SW480 (cell line): Measurements from ENCODE around the gene IRF2BP2.

ENCODE experiments used
- DNase-seq: peaks from one replicate; pipeline ENCODE4 v3.0.0-alpha.2; 2016; ENCODE audit warnings: low spot score

Gene IRF2BP2

DNA sequence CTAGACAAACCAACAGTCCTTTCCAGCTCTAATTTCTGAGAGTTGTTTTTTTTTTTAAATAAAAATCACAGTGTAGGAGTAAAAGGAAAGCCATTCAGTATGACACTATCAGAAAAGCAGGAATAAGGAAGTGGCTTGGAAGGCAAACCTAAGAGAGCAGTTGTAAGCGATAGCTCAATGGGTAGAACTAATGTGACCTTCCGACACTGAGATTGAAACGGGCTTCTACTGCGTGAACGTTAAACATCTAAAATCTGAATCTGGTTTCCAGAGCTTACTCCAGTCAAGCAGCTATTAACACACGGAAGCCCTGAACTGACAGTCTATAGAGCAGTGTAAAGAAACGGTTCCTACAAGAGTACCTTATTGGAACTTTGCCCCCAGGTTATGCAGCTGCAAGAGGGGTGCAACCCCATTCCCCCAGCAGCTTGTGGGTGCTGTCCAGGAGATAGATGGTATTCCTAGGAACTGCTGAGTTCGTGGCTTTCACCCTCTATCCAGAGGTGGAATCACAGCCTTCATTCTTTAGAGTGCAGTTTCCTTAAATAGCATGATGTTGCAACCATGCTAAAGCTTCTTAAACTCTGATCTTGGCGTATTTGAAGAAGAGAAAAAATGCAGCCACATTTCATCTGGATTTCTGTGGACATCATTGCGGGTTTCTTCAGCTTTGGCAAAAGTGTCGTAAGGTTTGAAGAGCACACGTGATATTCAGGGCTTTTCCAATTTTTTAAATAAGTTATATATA is 3.3 kb upstream of the IRF2BP2 start:
- peak; percentile 74 for DNase-seq

GRCh38 chr1:234612352-234613127 is 2.6 kb upstream of the IRF2BP2 start:
- peak; percentile 100 for DNase-seq

GRCh38 chr1:234611847-234612351 is 1.9 kb upstream of the IRF2BP2 start:
- peak; percentile 74 for DNase-seq

DNA sequence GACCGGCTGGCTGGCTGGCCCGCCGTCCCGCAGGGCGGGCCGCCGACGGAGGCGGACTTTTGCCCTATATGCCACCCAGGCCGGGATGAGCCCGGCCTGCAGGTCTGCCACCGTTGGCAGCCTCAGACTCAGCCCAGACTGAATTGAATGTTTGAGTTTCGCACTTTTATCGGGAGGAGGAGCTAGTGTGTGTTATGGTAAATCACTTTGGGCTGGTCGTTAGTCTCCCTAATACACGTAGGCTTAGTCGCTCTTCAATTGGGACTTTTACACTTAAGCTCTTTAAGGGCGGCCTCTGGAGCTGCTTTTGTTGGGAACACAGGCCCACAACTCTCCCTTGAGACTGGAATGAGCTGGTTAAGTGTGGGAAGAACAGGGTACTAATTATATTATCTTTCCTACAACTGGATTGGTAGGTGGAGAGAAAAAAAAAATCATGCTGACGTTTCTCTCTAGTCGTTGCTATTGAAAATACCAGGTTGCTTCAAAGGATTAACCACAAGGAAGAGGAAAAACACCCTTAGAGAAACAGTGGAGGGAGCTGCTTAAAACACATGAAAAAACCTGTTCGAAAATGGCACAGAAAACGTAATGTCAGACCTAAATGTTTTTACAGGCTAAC is 1.4 kb upstream of the IRF2BP2 start:
- peak; percentile 97 for DNase-seq

DNA sequence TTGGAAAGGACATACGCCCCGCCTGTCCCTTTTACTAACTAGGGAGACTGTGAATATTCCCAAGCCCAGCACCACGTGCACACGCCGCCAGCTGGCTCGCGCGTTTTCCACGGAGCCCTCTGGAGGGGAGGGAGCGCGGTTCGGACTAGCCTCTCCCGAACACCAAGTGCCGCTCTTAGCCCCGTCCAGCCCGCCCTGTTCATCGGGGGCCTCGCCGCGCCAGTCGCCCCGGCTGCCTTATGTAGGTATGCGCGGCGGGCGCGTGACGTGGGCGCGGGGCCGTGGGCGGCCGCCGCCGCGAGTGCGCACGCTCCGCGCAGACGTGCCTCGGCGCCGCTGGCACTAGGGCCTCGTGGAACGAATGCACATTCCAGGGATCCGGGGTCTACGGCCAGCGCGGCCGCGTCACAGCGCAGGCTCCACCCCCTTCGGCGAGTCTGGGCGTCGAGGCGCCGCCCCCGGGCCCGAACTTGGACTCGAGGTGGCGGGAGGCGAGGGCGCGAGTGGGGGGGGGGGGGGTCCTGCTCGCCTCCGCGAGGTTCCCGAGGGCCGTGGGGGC is 767 bp upstream of the IRF2BP2 start:
- DNase-seq, result peak; percentile 94

DNA sequence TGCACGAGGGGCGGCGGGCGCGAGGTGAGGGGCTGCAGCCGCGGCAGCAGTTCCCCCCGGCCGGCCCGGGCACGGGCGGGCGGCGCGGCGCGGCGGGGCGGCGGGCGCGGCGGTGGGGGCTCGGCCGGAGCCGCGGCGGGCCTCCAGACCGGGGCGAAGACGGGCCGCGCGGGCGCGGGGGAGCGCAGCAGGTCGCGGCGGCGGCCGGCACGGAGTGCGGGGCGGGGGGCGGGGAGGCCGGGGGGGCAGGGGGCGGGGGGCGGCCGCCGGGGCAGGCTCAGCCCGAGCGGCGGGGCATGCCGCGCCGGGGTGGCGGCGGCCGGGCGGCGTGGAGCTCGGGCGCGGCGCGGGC is 311 bp downstream of the IRF2BP2 start:
- no peak for DNase-seq

DNA sequence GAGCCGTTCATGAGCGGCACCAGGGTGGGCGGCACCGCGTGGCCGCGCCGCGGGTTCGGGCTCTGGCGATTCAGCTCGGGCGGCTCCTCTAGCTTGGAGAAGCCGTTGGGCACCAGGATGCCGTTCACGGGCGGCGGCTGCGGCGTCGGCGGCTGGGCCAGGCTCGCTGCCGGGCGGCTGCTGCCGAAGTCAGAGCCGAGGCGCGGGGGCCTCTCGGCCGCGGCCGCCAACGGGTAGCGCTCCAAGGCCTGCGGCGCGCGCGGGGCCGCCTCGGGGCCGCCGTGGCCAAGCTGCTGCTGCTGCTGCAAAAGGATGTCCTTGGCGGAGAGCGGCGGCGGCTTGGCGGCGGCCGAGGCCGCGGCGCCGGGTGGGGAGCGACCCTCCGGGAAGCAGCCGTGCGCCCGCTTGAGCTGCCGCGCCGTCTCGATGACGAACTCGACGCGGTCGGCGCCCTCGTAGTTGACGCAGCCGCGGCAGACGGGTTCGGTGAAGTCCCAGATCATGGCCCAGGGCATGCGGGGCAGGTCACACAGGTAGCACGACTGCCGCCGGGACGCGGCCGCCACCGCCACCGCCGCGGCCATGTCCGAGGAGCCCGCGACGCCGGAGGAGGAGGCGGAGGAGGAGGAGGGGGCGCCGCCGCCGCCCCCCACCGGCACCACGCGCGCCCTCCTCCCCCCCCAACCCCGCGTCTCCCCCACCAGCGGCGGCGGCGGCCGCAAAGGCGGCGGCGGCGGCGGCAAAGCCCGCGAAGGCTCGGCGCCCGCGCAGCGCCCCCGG is 877 bp downstream of the IRF2BP2 start:
- DNase-seq, result no peak

GRCh38 chr1:234608025-234608910 is 1.7 kb downstream of the IRF2BP2 start:
- DNase-seq, result peak; percentile 95

GRCh38 chr1:234607109-234608024 is 2.6 kb downstream of the IRF2BP2 start:
- peak; percentile 71 for DNase-seq

GRCh38 chr1:234606784-234607108 is 3.2 kb downstream of the IRF2BP2 start:
- no peak for DNase-seq

DNA sequence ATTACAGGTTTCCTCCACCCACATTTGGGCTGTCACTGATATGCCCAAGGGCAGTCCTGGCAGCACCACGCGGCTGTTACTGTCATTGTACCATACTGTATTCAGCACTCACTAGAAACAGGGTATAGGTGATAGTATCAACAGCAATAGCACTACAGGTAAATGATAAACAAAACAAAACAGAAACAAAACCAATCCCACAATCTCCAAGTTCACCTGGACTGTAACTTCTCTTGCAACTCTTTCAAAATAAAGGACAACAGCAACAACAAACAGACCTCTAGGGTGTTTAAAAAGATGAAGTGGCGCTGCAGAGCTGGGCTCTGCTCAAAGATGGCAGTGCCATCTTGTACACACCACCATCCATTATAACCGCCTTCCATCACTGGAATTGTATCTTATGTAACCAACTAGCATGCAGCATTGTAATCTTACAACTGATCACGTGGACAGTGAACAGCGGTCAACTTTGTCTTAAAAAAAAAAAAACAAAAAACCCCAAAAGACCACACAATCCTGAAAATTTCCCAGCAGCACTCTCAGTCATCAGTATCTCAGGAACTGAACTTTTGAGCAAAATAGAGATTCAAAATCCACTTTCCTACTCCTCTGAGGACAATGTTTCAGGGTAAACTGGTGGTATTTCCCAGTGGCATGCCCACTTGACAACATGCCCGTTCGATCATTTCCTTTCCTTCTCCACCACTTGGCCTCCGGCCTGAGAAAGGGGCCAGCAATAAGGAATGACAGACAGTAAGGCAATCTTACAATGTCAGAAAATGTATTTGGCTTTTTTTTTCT is 3.8 kb downstream of the IRF2BP2 start:
- peak; percentile 77 for DNase-seq

DNA sequence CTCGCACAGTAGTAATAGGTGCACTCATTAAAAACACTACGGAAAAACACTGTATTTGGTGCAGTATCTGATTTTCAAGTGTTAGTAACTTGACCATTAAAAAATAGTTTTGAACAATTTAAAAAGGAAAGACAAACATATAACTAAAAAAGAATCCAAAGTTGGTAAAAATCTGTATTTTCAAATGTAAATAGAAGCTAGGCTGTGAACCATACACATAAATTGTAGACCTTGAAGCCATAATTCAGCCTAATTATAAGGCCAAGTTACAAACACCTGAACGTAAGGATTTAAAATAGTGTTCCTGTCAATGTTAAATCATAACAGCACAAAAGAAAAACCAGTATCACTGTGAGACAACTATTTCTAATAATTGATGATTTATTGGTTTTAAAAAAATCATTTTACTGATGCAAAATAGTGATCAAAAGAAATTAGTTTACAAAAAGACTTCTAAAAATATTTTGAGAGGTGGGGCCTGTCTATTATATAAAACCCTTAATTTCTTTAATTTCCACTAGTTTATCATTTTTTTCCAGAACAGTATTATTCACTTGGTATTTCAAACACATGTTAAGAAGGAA is 4.5 kb downstream of the IRF2BP2 start:
- no peak for DNase-seq

DNA sequence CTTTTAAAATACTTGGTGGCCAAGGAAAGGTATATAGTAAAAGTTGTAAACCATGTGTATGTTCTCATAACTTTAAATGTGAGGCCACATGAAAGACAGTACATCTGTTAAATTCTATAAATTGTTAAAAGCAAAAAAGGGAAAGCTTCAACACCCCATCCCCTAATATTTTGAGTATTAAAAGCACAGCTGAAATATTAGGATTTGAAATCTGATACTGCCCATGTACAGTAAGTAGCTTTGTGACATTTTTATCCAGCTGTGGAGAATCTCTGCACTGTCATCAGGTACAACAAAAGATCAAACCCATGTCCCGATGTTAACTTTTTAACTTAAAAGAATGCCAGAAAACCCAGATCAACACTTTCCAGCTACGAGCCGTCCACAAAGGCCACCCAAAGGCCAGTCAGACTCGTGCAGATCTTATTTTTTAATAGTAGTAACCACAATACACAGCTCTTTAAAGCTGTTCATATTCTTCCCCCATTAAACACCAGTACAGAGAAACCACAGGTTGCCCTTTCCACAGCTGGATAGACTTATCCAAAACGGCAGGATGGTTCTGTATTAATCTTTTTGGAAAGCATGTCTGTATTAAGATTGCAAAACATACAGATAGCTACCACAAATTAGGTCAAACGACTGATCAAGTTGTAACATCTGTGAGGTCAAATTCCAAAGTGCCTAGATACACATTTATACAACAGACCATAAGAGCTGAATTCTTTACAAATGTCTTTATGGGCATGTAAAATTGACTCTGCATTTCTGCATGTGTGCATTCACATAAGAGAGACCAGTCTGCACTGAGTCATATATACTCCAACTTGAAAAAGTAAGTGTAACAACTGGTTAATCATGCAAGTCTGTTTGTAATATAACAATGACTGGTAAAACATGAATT is 5.2 kb downstream of the IRF2BP2 start:
- no peak for DNase-seq

DNA sequence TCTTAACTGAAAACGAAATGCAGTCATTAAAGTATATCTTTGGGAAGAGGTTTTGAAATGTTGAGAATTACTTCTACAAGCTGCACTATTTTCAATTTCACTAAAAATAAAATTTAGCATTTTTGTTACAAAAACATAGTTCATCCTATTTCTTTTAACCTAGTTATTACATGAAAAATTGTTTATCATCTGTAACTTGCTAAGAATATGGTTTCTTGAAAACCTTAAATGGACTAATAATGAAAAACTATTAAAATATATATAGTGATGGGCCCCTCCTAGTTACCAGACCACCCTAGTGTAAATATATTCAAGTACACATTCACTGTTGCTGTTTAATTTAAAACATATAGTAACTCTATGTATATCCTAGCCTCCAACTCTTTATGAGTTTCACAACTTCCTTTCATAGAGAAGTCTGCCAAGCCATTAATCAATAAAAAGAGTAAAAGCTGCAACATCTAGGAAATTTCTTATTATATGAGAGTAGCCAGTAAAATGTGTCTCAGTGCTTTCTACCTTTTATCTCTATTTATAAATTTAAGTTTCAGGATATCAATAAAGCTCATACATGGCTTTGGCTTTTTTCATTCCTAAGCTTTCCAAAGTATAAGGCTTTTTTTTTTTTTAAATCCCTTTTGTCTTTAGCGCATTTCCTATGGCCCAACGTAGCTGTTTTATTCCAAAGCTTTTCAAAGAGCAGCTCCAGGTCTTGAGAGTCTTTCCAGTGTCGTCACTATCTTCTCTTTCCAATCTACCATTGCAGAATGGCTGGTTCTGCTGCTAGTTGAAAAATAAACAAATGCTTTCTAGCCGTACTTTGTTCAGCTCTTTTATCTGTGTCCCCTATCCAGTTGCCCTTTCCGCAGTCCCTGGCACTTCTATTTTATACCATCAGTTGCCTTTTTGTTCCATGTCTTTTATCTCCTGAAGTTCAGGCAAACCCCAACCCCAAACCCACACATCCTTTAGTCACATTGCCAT is 6.5 kb downstream of the IRF2BP2 start:
- no peak for DNase-seq

GRCh38 chr1:234602334-234603220 is 7.4 kb downstream of the IRF2BP2 start:
- peak; percentile 95 for DNase-seq
